Keratinocyte (primary cell): ENCODE results near the gene CCSER1. TPM values are rescaled to one million over a fixed set of nuclear protein-coding genes. Genes with fewer than 3 reads are reported as not detected.

Source experiments
- DNase-seq: peaks from one replicate; pipeline ENCODE4 v3.0.0-alpha.2; 2011; ENCODE audit warnings: low read depth, missing footprints, low spot score
- FAIRE-seq: peaks from 2 replicates; lab custom pipeline; 2011; peaks lifted over from hg19 to GRCh38; lab: Jason Lieb, UNC
- H2AFZ ChIP-seq: 2 replicates; pipeline ENCODE4 v1.6.0; 2012; ENCODE audit warnings: low read length, control low read depth, inconsistent platforms; ENCODE audit not compliant: control insufficient read depth
- H3K27ac ChIP-seq: 2 replicates; pipeline ENCODE4 v1.5.1; 2011; ENCODE audit warnings: low read length; ENCODE audit not compliant: control insufficient read depth, insufficient read depth
- H3K27me3 ChIP-seq: 3 replicates; pipeline ENCODE4 v1.6.0; 2011; ENCODE audit warnings: low read length; ENCODE audit not compliant: control insufficient read depth, insufficient read depth; ENCODE audit errors: extremely low read depth
- H3K36me3 ChIP-seq, 2 experiments: 2 replicates in 1 of 2; 3 replicates in 1 of 2; pipeline ENCODE4 v1.5.1; 2011; ENCODE audit warnings: low read length in 2 of 2, mild to moderate bottlenecking in 1 of 2; ENCODE audit not compliant: control insufficient read depth in 2 of 2, insufficient read depth in 2 of 2; ENCODE audit errors: extremely low read depth in 1 of 2
- H3K4me1 ChIP-seq: 3 replicates; pipeline ENCODE4 v1.5.1; 2011; ENCODE audit warnings: low read length; ENCODE audit not compliant: control insufficient read depth, insufficient read depth; ENCODE audit errors: extremely low read depth
- H3K4me2 ChIP-seq: 3 replicates; pipeline ENCODE4 v1.6.0; 2011; ENCODE audit warnings: low read depth, low read length; ENCODE audit not compliant: control insufficient read depth, insufficient read depth; ENCODE audit errors: extremely low read depth
- H3K4me3 ChIP-seq, 3 experiments: fragments of 200-600 bp in 1 of 3; sonication (generic) in 1 of 3; 2 replicates in 2 of 3; 3 replicates in 1 of 3; pipeline ENCODE4 v1.5.1; 2011 to 2016; ENCODE audit warnings: low read length in 3 of 3, mild to moderate bottlenecking in 3 of 3, control low read depth in 2 of 3, inconsistent platforms in 1 of 3, low read depth in 1 of 3, mixed read lengths in 1 of 3, mixed run types in 1 of 3, moderate library complexity in 1 of 3; ENCODE audit not compliant: control insufficient read depth in 2 of 3, insufficient read depth in 2 of 3; ENCODE audit errors: extremely low read depth in 1 of 3
- H3K79me2 ChIP-seq: 2 replicates; pipeline ENCODE4 v1.6.0; 2012; ENCODE audit warnings: low read length; ENCODE audit not compliant: control insufficient read depth, insufficient read depth
- H3K9ac ChIP-seq: 3 replicates; pipeline ENCODE4 v1.6.0; 2011; ENCODE audit warnings: low read length; ENCODE audit not compliant: control insufficient read depth, insufficient read depth; ENCODE audit errors: extremely low read depth
- H3K9me1 ChIP-seq: 3 replicates; pipeline ENCODE4 v1.6.0; 2011; ENCODE audit warnings: low read length; ENCODE audit not compliant: control insufficient read depth, insufficient read depth; ENCODE audit errors: extremely low read depth
- H3K9me3 ChIP-seq: 2 replicates; pipeline ENCODE4 v1.5.1; 2012; ENCODE audit warnings: low read depth, low read length; ENCODE audit not compliant: control insufficient read depth
- H4K20me1 ChIP-seq: 3 replicates; pipeline ENCODE4 v1.6.0; 2011; ENCODE audit warnings: low read length; ENCODE audit not compliant: control insufficient read depth, insufficient read depth; ENCODE audit errors: extremely low read depth
- CTCF ChIP-seq, 3 experiments: IDR thresholded peaks in 1 of 3; conservative IDR thresholded peaks in 1 of 3; optimal IDR thresholded peaks in 1 of 3; 2 replicates in 2 of 3; 3 replicates in 1 of 3; pipeline versions ENCODE3 to v1.5.1; 2011; ENCODE audit warnings: low read length in 3 of 3, mild to moderate bottlenecking in 3 of 3, moderate library complexity in 2 of 3, control low read depth in 1 of 3, inconsistent platforms in 1 of 3; ENCODE audit not compliant: insufficient read depth in 2 of 3; ENCODE audit errors: extremely low read depth in 1 of 3
- EZH2 ChIP-seq: IDR thresholded peaks from one replicate; pipeline ENCODE4 v1.6.1; 2012; ENCODE audit warnings: inconsistent platforms, mild to moderate bottlenecking, low read length, moderate library complexity
- dilution Hi-C: fragments of 300-500 bp; cut with MboI; formaldehyde crosslinking; loops from one replicate; pipeline ENCODE4 v1.7.0; 2020; ENCODE audit warnings: low sequenced_read_pairs; ENCODE audit not compliant: extremely low pct_ligation_motif_present
- polyA plus RNA-seq, 5 experiments: library from polyadenylated mRNA; depleted of rRNA in 3 of 5; stranded (reverse) in 3 of 5; stranded (forward) in 1 of 5; unstranded in 1 of 5; fragments of >200 nt; gene quantifications; 1 replicate in 1 of 5; 2 replicates in 3 of 5; 3 replicates in 1 of 5; pipeline versions ENCODE4 v1.2.1 to v1.2.3, GENCODE V29; 2011 to 2012; ENCODE audit warnings: missing spikeins in 2 of 5, low read depth in 1 of 5, low replicate concordance in 1 of 5

The CCSER1 gene
- polyA plus RNA-seq, 1 donor (not counting 4 experiments of a cell fraction or from before 2014, with no cell fraction given) = 1.2 TPM

DNA sequence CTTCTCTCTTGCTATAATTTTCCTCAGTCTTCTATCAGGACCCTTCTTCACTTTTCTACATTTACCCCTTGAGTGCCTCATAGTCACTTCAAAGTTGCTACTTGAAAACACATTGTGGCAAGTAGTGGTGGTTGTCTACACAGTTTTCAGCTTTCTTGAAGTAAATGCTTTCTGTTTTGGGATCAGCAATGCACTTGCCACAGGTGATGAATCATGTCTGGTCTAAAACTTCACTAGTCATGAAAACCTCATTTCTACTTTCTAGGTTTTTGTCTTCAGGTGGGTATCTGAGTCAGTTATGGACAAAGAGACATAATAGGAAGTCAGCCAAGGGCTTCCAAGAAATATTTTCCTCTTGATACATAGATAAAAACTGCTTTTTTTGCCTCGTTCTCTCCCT, 359.2 kb downstream of the CCSER1 start:
- Histone ChIP-seq H3K4me3 (no peak overlapping the region), H3K4me2 (no peak overlapping the region), H2AFZ (no peak overlapping the region), H3K9me3 (no peaks in the 10 kb centered on the region), H4K20me1 (no peaks in the 10 kb centered on the region), H3K79me2 (no peaks in the 10 kb centered on the region), H3K4me1 (no peaks in the 10 kb centered on the region), H3K27ac (no peak overlapping the region), H3K9ac (no peak overlapping the region), H3K27me3 (no peaks in the 10 kb centered on the region), H3K36me3 (no peaks in the 10 kb centered on the region), H3K9me1 (no peaks in the 10 kb centered on the region)
- dilution Hi-C loops = no loop called here
- FAIRE-seq (no peak), DNase-seq (no peak)
- no peak for TF ChIP-seq CTCF (optimal IDR thresholded peaks at IDR 0.05 in 1 of 3, IDR thresholded peaks at IDR 0.05 in 1 of 3, conservative IDR thresholded peaks at IDR 0.05 in 1 of 3; ENCODE audit: extremely low read depth in 1 of 3, insufficient read depth in 2 of 3, low read length in 3 of 3)
- TF ChIP-seq EZH2 = no peak

GRCh38 chr4:90495211-90495610, 368.0 kb downstream of the CCSER1 start:
- Histone ChIP-seq H3K4me2 (no peak overlapping the region), H4K20me1 (no peaks in the 10 kb centered on the region), H3K9ac (no peak overlapping the region), H2AFZ (no peak overlapping the region), H3K4me1 (no peaks in the 10 kb centered on the region), H3K27me3 (no peaks in the 10 kb centered on the region), H3K36me3 (no peaks in the 10 kb centered on the region), H3K27ac (no peak overlapping the region), H3K79me2 (no peaks in the 10 kb centered on the region), H3K9me3 (no peaks in the 10 kb centered on the region), H3K4me3 (no peak overlapping the region), H3K9me1 (no peaks in the 10 kb centered on the region)
- DNase-seq = no peak
- no peak for TF ChIP-seq EZH2
- TF ChIP-seq CTCF (optimal IDR thresholded peaks at IDR 0.05 in 1 of 3, IDR thresholded peaks at IDR 0.05 in 1 of 3, conservative IDR thresholded peaks at IDR 0.05 in 1 of 3; ENCODE audit: extremely low read depth in 1 of 3, insufficient read depth in 2 of 3, low read length in 3 of 3) = no peak
- no peak for FAIRE-seq
- dilution Hi-C loops = no loop called here
